GM18520 (cell line): ENCODE measurements around the gene ZNF831.

Experiments used
- ATAC-seq: cut with Tn5 transposase; IDR thresholded peaks from one replicate; pipeline ENCODE4 v1.9.1; 2021; ENCODE audit not compliant: unreplicated experiment

The ZNF831 gene

DNA sequence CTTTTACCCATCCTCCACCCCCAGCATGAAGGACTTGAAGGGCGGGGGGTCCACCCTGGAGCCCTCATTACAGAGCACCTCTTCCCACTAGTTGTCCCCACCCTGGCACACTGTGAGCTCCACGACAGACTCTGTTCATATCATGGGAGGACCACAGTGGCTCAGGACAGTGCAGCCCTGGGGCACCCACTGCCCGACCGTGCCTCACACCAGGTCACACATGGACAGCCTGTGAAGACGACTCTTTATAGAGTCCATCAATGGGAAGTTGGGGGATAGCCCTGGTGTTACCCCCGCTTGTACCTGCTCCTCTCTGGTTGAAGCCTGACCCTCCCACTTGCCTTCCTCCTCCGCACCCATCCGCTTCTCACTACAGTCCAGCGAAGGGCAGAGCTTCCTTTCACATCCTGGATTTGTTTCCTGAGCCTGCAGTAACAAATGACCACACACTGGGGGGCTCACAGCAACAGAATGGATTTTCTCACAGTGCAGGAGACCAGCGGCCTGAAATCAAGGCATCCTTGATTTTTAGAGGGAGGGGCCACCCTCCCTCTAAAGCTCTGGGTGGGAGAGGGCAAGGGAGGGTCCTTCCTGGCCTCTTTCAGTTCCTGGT is 15.5 kb downstream of the ZNF831 start:
- ATAC-seq = no peak

DNA sequence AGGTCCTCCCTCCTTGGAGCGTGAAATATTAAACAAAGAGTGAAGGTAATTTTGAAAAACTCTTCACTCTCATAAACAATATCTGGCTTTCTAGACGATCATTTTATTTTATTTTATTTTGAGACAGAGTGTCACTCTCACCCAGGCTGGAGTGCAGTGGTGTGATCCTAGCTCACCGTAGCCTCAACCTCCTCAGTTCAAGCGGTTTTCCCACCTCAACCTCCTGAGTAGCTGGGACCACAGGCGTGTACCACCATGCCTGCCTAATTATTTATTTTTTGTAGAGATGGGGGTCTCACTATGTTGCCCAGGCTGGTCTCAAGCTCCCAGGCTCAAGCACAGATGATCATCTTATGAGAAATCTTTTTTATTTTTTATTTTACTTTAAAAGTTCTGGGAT is 16.4 kb downstream of the ZNF831 start:
- no peak for ATAC-seq

DNA sequence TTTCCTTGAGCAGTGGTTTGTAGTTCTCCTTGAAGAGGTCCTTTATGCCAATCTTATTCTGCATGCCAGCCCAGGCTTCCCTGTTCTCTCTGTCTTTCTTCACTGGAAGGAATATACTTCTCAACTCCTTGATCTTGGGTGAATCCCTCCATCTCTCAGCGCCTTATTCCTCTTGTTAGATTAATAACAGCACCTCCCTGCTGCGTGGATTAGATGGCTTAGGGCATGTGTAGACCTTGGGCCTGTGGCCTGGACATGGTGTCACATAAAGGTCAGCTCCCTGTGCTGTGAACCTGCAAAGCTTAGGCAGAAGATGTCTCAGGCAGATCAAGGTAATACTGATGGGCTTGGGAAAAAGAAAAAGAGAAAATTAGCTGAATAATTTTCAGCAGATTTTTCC is 18.3 kb downstream of the ZNF831 start:
- ATAC-seq = no peak

DNA sequence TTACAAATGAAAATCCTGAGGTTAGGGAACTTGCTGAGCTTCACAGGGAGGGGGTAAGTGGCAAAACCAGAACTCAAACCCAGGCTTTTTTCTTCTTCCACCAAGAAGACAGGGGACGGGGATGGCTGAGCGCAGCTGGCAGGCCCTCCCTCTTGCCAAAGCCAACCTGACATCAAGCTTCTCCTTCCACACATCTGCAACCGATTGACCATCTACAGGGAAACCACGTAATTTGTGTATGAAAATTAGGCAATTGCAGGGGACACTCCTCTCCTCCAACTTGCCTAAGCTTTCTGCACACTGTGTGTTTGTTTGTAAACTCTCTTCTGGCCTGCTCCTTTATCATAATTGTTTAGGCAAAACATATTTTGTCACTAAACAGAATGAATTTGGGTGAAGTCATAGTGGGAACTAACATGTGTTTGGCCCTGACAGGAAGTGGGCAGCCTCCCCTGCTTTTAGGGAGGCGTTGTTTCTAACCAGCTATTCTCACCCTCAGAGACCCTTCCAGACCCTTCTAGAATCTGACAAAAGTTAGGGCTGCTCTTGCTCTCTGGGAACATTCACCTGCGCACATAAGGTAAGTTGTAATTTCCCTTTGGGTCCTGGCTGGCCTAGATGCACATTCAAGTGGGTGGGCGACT is 18.9 kb downstream of the ZNF831 start:
- ATAC-seq = peak; percentile 47

DNA sequence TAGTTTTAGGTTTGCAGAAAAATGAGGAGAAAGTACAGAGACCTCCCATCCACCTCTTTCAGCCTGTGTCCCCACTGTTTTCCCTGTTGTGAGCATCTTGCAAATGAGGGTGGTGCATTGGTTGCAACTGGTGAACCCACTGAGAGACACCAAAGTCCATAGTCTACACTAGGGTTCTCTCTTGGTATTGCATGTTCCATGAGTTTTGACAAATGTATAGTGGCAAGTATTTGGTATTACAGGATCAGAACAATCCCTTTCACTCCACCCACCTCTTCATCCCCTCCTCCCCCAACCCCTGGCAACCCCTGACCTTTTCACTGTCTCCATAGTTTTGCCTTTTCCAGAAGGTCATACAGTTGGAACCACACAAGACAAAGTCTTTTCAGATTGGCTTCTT is 20.1 kb downstream of the ZNF831 start:
- no peak for ATAC-seq

DNA sequence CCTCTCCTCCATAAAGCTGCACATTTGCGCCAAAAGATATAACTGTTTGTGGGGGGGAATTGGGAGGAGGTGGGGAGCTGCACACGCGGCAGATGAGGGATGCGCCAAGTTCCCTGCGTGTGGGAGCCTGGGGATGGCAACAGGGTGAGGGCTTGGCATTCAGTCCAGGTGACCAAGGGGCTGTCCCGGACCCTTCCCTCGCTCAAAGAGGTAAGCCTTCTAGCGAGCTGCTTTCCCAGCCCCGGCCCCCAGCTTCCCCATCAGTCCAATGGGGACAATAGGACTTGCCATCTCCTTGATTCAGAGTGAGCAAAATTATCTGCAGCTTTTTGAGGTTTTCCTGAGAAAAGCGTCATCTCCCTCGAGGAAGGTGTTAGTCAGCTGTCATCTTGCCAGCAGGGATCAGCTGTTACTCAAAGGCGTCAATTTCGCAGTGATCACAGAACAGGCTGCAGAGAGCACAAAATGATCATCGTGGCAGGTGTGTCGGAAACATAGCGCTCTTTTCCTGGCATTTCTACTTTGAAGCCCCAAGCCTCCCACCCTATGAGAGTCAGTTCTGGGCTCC is 21.3 kb downstream of the ZNF831 start:
- ATAC-seq = no peak

DNA sequence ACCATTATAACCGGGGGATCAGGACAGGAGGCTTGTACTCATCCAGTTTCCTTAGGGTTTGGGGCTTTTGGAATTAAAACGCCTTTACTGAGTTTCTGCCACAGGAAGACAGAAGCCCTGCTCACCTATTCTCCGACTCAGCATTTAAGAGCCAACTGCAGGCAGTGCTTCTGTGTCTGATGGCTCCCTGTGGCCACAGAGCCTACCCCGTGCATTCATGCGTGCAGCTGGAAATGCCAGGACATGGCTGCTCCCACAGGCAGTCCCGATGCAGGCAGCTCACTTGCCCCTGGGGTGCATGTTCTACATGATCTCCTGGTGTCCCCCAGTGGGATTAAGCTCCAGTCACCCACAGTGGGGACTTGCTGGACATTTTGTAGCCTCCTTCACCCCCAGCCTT is 22.2 kb downstream of the ZNF831 start:
- no peak for ATAC-seq

DNA sequence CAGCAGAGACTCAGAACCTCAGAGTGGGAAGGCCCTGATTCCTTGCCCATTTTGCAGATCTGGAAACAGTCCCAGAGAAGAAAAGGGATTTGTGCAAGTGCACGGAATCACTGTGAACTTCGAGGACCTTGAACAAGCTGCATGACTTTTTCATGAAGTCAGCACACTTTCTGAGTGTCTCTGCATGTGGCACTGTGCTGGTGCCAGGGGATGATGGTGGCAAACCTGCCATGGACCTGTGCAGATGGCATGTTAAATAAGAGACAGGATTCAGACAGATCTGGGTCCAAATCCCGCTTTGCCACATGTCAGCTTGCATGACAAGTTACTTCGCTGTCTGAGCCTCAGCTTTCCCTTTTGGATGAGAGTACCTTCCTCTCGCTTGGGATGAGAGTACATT is 26.8 kb downstream of the ZNF831 start:
- ATAC-seq = no peak

DNA sequence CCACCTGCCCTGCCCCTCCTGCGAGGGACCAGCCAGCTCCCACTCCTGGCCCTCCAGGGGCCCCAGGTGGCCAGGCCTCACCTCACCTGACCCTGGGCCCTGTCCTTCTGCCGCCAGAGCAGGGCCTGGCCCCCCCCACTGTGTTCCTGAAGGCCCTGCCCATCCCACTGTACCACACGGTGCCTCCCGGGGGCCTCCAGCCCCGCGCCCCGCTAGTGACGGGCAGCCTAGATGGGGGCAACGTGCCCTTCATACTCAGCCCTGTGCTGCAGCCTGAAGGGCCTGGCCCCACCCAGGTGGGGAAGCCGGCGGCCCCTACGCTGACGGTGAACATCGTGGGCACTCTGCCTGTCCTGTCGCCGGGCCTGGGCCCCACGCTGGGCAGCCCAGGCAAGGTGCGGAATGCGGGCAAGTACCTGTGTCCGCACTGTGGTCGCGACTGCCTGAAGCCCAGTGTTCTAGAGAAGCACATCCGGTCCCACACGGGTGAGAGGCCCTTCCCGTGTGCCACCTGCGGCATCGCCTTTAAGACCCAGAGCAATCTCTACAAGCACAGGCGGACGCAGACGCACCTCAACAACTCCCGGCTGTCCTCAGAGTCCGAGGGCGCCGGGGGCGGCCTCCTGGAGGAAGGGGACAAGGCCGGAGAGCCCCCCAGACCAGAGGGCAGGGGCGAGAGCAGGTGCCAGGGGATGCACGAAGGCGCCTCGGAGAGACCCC is 27.6 kb downstream of the ZNF831 start:
- ATAC-seq = no peak

DNA sequence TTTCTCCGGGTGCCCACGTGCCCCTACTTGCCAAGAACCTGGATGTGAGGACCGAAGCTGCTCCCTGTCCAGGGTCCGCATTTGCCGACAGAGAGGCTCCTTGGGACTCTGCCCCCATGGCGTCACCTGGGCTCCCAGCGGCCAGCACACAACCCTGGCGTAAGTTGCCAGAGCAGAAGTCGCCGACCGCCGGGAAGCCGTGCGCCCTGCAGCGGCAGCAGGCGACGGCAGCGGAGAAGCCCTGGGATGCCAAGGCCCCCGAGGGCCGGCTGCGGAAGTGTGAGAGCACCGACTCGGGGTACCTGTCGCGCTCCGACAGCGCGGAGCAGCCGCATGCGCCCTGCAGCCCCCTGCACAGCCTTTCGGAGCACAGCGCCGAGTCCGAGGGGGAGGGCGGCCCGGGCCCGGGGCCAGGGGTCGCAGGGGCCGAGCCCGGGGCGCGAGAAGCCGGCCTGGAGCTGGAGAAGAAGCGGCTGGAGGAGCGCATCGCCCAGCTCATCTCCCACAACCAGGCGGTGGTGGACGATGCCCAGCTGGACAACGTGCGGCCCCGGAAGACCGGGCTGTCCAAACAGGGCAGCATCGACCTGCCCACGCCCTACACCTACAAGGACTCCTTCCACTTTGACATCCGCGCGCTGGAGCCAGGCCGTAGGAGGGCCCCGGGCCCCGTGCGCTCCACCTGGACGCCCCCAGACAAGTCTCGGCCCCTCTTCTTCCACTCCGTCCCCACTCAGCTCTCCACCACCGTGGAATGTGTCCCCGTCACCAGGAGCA is 28.3 kb downstream of the ZNF831 start:
- no peak for ATAC-seq

DNA sequence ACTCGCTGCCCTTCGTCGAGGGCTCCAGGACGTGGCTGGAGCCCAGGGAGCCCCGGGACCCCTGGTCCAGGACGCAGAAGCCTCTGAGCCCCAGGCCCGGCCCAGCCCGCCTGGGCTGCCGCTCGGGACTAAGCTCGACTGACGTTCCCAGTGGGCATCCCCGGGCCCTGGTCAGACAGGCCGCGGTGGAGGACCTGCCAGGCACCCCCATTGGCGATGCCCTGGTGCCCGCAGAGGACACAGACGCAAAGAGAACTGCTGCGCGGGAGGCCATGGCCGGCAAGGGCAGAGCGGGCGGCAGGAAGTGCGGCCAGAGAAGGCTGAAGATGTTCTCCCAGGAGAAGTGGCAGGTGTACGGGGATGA is 28.9 kb downstream of the ZNF831 start:
- ATAC-seq = no peak

DNA sequence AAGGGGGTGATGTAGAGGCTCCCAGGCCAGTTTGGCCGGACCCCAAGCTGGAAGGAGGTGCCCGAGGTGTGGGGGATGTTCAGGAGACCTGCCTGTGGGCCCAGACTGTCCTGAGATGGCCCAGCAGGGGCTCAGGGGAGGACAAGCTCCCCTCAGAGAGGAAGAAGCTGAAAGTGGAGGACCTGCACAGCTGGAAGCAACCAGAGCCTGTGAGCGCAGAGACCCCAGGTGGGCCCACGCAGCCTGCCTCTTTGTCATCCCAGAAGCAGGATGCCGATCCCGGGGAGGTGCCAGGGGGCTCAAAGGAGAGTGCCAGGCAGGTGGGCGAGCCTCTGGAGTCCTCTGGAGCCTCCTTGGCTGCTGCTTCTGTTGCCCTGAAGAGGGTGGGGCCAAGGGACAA is 29.7 kb downstream of the ZNF831 start:
- ATAC-seq = no peak

DNA sequence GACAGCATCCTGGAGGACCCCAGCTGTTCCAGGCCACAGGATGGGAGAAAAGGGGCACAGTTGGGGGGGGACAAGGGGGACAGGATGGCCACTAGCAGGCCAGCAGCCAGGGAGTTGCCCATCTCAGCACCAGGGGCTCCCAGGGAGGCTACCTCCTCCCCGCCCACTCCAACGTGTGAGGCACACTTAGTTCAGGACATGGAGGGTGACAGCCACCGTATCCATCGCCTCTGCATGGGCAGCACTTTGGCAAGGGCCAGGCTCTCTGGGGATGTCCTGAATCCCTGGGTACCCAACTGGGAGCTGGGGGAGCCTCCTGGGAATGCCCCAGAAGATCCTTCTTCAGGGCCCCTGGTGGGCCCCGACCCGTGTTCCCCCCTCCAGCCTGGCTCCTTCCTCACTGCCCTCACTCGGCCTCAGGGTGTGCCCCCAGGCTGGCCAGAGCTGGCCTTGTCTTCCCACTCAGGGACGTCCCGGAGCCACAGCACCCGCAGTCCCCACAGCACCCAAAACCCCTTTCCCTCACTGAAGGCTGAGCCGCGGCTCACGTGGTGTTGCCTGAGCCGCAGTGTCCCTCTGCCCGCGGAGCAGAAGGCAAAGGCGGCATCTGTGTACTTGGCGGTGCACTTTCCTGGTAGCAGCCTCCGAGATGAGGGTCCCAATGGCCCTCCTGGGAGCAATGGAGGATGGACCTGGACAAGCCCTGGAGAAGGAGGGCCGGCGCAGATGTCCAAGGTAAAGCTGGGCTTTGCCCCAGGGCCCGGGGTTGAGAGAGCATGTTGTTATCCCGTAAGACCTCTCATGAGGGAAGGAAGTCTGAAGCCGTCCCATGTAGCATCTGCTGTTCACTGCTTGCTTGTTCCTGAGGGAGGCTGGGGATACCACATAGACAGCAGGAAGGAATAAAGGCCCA is 30.7 kb downstream of the ZNF831 start:
- ATAC-seq = no peak

DNA sequence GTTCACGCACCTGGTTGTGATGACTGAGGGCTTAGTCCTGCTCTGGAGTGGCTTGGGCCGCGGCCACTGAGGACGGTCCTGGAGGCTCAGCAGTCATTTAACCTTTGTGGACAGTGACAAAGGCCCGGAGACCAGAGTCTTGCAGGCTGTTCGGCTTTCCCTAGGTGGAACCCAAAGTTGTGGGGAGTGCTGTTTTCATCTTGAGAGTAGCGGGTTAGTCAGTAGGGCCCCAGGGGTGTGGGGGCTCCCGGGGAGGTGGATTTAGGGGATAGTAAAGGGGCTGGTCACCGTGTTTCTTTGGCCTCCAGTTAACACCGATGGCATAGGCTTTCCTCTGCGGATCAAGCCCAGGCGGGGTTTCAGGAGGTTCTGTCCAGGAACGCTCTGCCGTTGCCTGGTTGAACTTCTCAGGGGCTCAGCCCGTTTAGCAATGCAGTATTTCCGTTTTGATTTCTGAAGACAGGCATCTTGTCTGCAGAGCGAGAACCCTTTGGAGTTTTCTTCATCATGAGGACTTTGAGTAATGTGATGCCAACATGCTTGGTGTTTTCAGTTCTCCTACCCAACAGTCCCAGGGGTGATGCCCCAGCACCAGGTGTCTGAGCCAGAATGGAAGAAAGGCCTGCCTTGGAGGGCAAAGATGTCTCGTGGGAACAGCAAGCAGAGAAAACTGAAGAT is 31.8 kb downstream of the ZNF831 start:
- no peak for ATAC-seq

DNA sequence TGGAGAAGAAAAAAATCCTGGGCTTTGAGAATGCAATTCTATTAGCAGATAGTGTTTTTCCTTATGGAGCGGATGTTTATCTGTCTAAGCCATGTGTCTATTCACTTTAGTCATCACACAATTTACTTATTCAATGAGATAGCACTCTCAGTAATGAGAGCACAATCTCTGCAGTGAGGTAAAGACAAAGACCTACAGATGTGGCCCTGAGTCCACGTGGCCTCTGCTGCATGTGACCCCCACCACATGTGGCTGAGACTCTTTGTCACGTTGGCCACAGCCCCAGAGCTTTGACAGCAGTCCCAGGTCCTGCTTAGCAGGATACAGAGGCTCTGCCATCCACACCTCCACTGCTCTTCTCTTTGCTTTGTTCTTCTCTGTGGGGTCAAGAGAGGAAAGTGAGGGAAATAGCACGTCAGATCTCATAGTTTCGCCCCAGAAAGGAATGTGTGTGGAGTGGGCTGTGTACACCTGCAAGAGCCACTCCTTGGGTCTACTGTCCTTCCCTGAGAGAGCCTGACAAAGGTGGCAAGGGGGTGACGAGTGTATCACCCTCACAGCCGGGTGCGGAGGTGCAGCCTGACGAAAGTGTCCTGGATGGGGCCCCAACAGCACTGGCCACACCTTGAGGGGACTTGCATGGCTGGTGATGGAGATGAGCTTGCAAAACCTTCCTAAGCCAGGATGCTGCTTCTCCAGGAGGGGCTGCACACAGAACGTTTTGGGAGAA is 40.7 kb downstream of the ZNF831 start:
- ATAC-seq = no peak

DNA sequence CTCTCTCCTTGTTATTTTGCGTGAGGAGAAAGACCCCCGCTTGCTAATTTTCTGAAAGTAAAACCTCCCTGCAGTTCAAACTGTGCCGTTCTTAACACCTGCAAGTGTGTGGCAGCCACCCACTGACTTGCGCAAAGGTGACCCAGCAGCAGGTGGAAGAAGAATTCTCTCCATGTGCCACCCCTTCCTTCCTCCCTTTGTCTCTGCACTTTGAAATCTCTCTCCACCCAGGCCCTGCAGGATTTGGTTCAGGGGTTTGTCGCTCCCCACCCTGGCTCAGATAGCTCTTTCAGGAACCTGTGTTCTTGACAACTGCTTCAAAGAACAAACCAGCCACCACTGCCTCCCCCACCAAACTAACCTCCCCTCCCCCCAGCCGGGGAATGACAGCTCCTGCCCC is 41.4 kb downstream of the ZNF831 start:
- no peak for ATAC-seq

DNA sequence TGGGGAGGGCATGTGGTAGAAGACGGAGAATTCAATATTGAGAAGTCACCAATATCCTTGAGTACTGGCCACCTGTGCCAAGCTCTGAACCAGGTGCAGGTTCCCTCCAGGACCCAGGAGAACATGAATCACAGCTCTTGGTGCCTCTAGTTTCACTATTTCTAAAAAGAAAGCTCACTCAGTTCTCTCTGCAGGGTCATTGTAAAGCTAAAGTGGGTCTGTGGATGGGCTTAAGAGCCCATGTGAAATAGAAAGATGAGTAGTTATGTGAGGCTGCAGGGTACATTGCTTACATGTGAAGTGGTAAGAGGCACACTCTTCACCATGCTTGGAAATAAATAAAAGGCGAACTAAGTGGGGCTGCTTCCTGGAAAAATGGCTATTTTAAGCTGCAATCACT is 43.6 kb downstream of the ZNF831 start:
- no peak for ATAC-seq

DNA sequence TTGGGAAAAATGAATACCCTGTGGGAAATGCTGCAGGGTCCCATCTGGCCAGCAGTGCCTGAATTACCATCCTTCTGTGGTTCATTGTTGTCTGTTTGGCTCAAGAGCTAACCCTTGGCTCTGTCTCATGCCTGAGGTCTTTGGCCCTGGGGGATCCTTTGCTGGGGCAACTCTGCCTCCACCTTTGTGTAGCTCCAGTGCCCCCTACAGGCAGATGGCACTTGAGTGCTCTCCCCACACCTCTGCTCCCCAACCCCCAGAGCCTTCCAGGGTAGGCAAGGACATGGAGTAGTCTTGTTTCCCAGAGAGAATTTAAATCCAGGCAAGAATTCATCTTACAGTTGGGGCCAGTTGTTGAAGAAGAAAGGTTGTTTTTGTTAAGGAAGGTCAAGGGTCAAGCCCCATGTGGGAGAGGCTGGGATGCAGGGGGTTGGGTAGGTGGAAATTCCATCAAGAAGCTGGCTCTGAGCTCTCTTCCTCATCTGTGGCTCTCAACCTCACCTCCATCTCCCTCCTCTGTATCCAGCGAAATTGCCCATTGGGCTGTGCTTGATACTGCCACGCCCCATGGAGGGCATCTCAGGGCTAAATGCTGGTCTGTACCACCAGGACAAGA is 44.2 kb downstream of the ZNF831 start:
- no peak for ATAC-seq

DNA sequence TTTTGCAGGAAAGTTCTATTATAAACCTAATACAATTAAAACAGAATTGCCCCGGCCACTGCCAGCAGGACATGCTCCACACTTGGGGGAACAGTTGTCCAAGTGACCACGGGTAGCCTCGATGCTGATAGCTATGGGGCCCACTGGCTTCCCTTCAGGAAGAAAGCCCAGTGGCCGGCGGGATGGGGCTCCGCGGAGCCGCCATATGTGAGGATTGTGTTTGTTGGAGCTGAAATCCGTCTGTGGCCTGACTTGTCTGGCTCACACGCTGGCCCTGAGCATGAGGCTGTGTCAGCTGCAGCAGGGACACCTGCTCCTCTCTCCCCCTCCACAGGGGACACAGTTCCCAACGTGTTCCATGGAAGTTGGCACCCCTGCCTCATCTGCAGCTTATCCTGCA is 46.6 kb downstream of the ZNF831 start:
- no peak for ATAC-seq
